GF-D8 (cell line): ENCODE results near the gene SLC19A1.
"Not testable (repeated sequence)": the region's sequence is repeated elsewhere in the genome, so short reads cannot be mapped to it uniquely, and the experiment has no call there.

Experiments
- DNase-seq: peaks from one replicate; lab custom pipeline; 2025; lab: John Stamatoyannopoulos, UW

SLC19A1 gene

GRCh38 chr21:45506241-45506817, 35.9 kb downstream of the SLC19A1 start:
- DNase-seq, result no peak

GRCh38 chr21:45505416-45506021, 36.7 kb downstream of the SLC19A1 start:
- no peak for DNase-seq

- DNase-seq, result no peak
Measured at GRCh38 chr21:45504516-45505415, 37.5 kb downstream of the SLC19A1 start.

GRCh38 chr21:45504021-45504515, 38.2 kb downstream of the SLC19A1 start:
- no peak for DNase-seq

GRCh38 chr21:45503226-45503625, 39.0 kb downstream of the SLC19A1 start:
- DNase-seq, result not testable (repeated sequence)

GRCh38 chr21:45502600-45502999, 39.6 kb downstream of the SLC19A1 start:
- no peak for DNase-seq

GRCh38 chr21:45502006-45502345, 40.3 kb downstream of the SLC19A1 start:
- no peak for DNase-seq

GRCh38 chr21:45501081-45502005, 40.9 kb downstream of the SLC19A1 start:
- DNase-seq, result not testable (repeated sequence)

- DNase-seq, result no peak
Measured at GRCh38 chr21:45499970-45500577, 42.2 kb downstream of the SLC19A1 start.

GRCh38 chr21:45499201-45499750, 43.0 kb downstream of the SLC19A1 start:
- DNase-seq, result no peak

GRCh38 chr21:45498646-45499000, 43.6 kb downstream of the SLC19A1 start:
- no peak for DNase-seq

- DNase-seq, result no peak
Measured at GRCh38 chr21:45497846-45498645, 44.2 kb downstream of the SLC19A1 start.

GRCh38 chr21:45496968-45497845, 45.0 kb downstream of the SLC19A1 start:
- DNase-seq, result no peak

- DNase-seq, result no peak
Measured at GRCh38 chr21:45496151-45496967, 45.9 kb downstream of the SLC19A1 start.

GRCh38 chr21:45494851-45495680, 47.2 kb downstream of the SLC19A1 start:
- no peak for DNase-seq

- DNase-seq, result no peak
Measured at GRCh38 chr21:45494135-45494850, 47.9 kb downstream of the SLC19A1 start.
